GM21423 (cell line): Measurements from ENCODE around the gene TYW1.
"Not testable (repeated sequence)": the region's sequence is repeated elsewhere in the genome, so short reads cannot be mapped to it uniquely, and the experiment has no call there.

Experiments
- ATAC-seq: cut with Tn5 transposase; IDR thresholded peaks from one replicate; pipeline ENCODE4 v1.9.1; 2021; ENCODE audit warnings: mild to moderate bottlenecking, moderate library complexity; ENCODE audit not compliant: unreplicated experiment

The TYW1 gene

GRCh38 chr7:67043559-67043930 is 46.9 kb downstream of the TYW1 start:
- ATAC-seq = not testable (repeated sequence)

GRCh38 chr7:67045496-67045995 is 48.9 kb downstream of the TYW1 start:
- no peak for ATAC-seq

- not testable (repeated sequence) for ATAC-seq
These were observed 50.2 kb downstream of the TYW1 start for GRCh38 chr7:67046819-67047218.

GRCh38 chr7:67049908-67050307 is 53.3 kb downstream of the TYW1 start:
- ATAC-seq = not testable (repeated sequence)

- not testable (repeated sequence) for ATAC-seq
These were observed 55.5 kb downstream of the TYW1 start for GRCh38 chr7:67052161-67052560.

- no peak for ATAC-seq
These were observed 60.0 kb downstream of the TYW1 start for GRCh38 chr7:67056683-67057082.

GRCh38 chr7:67061321-67061720 is 64.7 kb downstream of the TYW1 start:
- not testable (repeated sequence) for ATAC-seq

GRCh38 chr7:67062802-67063201 is 66.2 kb downstream of the TYW1 start:
- ATAC-seq = not testable (repeated sequence)

- peak; percentile 52 for ATAC-seq
These were observed 70.5 kb downstream of the TYW1 start for GRCh38 chr7:67066950-67067622.

- ATAC-seq = not testable (repeated sequence)
These were observed 79.5 kb downstream of the TYW1 start for GRCh38 chr7:67076120-67076519.

GRCh38 chr7:67082880-67083279 is 86.2 kb downstream of the TYW1 start:
- ATAC-seq = not testable (repeated sequence)

GRCh38 chr7:67089261-67089660 is 92.6 kb downstream of the TYW1 start:
- not testable (repeated sequence) for ATAC-seq

GRCh38 chr7:67091053-67091452 is 94.4 kb downstream of the TYW1 start:
- not testable (repeated sequence) for ATAC-seq

GRCh38 chr7:67098031-67098430 is 101.4 kb downstream of the TYW1 start:
- not testable (repeated sequence) for ATAC-seq

GRCh38 chr7:67099406-67099805 is 102.8 kb downstream of the TYW1 start:
- ATAC-seq = not testable (repeated sequence)

- not testable (repeated sequence) for ATAC-seq
These were observed 103.4 kb downstream of the TYW1 start for GRCh38 chr7:67100038-67100437.

- ATAC-seq = no peak
These were observed 104.3 kb downstream of the TYW1 start for GRCh38 chr7:67100956-67101361.

- not testable (repeated sequence) for ATAC-seq
These were observed 108.3 kb downstream of the TYW1 start for GRCh38 chr7:67104937-67105336.

- no peak for ATAC-seq
These were observed 108.7 kb downstream of the TYW1 start for GRCh38 chr7:67105377-67105776.

GRCh38 chr7:67106255-67106654 is 109.6 kb downstream of the TYW1 start:
- ATAC-seq = not testable (repeated sequence)

GRCh38 chr7:67111342-67111741 is 114.7 kb downstream of the TYW1 start:
- ATAC-seq = not testable (repeated sequence)

GRCh38 chr7:67114483-67115246 is 118.0 kb downstream of the TYW1 start:
- not testable (repeated sequence) for ATAC-seq
